NCI-H1048 (cell line): ENCODE measurements around the gene QPCT.
"Not testable (repeated sequence)": the region's sequence is repeated elsewhere in the genome, so short reads cannot be mapped to it uniquely, and the experiment has no call there.

ENCODE experiments used
- DNase-seq: peaks from one replicate; lab custom pipeline; 2025; lab: John Stamatoyannopoulos, UW

Gene QPCT

GRCh38 chr2:37358466-37358865 is 14.0 kb downstream of the QPCT start:
- DNase-seq: no peak

DNA sequence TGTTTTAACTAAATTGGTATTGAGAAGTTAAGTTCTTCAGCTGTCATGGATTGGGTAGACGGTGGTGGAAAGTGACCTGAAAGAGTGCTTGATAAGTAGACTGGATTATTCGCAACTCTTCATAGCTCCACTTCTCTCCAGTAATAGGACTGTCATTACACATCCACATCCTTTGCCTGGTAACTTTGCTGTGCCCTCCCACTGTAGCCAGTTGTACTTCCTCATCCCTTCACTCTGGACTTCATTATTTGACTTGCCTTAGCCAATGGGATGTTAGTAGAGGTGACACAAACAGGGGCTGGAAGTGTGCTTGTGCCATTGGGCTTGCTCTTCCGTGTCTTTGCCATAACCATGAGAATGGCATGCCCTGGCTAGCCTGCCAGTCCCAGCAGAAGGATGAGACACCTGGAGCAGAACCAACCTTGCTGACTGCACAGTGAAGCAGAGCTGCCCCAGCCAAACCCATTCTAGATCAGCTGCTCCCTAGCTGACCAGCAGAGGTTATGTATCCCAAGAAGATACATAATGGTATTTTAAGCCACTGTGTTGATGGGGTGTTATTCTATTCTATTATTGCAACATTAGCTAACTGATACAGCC is 16.9 kb downstream of the QPCT start:
- DNase-seq: no peak

- no peak for DNase-seq
Observed at GRCh38 chr2:37361994-37362698, 17.7 kb downstream of the QPCT start.

GRCh38 chr2:37364351-37364750 is 19.9 kb downstream of the QPCT start:
- DNase-seq: no peak

DNA sequence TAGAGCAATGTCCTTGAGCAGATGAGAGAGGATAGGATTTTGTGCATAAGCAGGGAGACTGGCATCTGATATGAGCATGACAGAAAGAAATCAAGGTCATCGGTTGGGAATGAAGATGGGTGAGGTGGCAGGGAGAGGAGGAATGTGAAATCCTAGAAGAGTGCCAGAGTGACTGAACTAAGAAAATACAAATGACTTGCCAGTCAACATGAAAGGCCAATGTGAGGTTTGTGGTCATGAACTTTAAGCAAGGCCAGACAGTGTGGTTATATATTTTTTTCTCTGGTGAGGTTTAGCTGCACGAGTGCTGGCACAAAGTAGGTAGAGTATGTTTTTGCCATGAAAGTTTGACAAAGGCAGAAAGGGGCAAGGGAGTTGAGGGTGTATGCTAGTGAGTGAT is 21.2 kb downstream of the QPCT start:
- no peak for DNase-seq

DNA sequence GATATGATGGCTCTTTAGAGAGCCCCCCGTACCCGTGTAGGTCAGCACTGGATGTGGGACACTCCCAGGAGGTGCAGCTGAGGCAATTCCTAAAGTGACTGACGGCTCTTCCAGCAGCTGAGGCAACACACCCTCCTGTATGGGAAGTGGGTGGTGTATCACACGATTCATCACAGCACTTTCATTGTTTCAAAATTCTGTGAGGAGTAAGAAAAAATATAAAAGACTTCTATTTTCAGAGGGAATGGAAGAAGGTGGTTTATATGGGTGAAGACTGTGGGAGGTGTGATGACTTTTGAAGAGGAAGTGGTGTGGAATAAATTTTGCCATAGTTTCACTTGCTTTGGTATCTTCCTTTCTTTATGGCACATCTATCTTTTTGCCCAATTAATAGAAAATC is 22.3 kb downstream of the QPCT start:
- no peak for DNase-seq

DNA sequence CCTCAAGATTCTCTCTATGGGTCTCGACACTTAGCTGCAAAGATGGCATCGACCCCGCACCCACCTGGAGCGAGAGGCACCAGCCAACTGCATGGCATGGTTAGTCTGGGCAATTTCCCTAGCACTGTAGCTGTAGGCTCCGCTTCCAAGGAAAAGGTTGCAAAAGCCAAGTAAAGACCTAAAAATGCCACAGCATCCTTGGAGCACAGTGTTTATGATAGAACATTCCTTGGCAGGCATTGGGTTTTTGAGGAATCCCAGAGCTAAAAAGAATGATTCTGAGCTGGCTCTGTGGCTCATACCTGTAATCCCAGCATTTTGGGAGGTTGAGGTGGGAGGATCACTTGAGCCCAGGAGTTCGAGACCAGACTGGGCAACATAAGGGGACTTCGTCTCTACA is 22.9 kb downstream of the QPCT start:
- no peak for DNase-seq

DNA sequence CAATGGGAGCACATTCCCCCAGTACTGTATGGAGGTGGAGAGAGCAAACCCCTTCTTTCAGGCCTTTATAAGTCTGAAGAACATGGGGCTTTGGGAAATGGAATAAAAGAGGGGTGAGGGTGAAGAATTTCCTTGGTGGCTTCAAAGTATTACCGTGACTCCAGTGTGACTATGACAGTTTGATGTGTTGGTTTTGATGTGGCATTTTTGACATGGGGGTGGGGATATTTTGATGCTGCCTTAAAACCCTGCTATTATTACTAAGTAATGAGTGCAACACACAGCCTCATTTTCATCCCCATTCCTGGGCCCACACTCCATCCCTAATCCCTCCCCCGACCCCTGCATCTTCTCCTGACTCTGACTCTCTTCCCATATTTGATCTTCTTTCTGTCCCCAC is 23.6 kb downstream of the QPCT start:
- no peak for DNase-seq

- no peak for DNase-seq
Observed at GRCh38 chr2:37370666-37371065, 26.2 kb downstream of the QPCT start.

DNA sequence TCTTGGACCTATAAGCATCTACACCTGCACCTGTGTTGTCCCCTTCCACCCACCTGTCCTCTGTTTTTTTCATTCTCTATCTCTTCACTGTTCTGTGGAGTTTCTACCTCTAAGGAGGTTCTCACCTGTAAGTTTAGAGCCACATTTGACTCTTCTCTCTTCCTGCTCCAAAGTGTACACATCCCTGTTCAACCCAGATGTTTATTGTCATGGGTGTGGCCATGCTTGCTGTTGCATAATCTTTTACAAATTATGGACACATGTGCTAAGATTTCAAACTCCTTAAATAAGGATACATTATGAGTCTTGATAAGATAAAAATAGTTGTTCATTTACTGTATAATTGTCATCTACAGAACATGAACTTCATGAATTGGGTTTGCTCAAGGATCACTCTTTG is 27.6 kb downstream of the QPCT start:
- DNase-seq: no peak

GRCh38 chr2:37375741-37376288 is 31.4 kb downstream of the QPCT start:
- no peak for DNase-seq

- no peak for DNase-seq
Observed at GRCh38 chr2:37376421-37377186, 32.2 kb downstream of the QPCT start.

- DNase-seq: no peak
Observed at GRCh38 chr2:37377187-37377532, 32.7 kb downstream of the QPCT start.

- no peak for DNase-seq
Observed at GRCh38 chr2:37378411-37378810, 34.0 kb downstream of the QPCT start.

DNA sequence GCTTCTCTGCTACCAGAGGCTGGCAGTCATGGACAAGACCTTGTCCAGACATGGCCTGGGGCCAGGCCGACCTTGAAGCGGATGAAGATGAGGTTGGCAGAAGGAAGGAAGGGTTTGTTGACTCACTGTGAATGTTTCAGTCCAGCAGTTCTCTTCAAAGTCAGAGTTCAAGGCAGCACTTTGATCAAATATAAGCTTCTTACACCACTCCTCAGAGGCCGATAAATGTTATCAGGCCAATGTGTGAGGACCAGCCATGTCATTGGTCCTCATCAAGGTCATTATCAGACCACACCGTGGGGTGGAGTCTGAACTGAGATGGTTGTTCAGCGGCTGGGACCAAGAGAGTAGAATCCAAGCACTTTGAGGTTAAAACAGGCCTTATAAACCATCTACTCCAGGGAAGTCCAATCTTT is 35.5 kb downstream of the QPCT start:
- DNase-seq: no peak

GRCh38 chr2:37380787-37381186 is 36.4 kb downstream of the QPCT start:
- DNase-seq: not testable (repeated sequence)

DNA sequence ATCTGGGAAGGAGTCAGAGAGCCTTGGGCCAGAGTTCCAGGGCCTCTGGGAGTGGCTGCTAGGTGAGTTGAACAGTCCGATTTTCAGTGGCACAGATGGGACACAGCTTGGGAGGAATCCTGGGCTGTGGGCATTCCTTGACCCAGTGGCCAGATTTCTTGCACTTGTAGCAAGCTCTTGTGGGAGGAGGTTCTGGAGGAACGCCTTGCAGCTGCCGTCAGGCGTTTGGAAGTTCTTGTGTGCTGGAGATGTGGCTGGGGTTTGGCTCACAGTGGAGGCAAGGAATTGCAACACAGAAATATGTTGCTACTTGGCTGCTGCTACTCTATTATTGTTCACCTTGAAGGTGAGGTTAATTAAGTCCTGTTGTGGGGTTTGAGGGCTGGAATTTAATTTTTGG is 39.8 kb downstream of the QPCT start:
- DNase-seq: not testable (repeated sequence)

GRCh38 chr2:37387148-37387835 is 42.9 kb downstream of the QPCT start:
- DNase-seq: no peak

DNA sequence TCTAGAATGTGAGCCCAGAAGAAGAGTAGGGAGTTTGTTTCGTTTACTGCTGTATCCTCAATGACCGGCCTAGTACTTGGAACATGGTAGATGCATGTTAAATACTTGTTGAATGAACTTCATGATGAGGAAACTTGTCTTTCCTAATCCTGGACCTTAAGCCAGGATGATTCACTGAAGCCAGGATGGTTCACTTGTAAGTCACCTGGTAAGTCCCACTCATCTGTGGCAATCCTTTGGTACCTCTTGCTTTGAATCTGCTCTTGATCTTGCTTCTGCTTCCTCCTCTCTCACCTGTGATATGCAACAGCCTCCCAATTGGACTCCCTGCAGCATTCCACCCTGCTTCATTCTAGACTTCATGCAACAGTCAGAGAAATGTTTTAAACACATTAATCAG is 43.6 kb downstream of the QPCT start:
- DNase-seq: no peak

- no peak for DNase-seq
Observed at GRCh38 chr2:37389395-37389794, 45.0 kb downstream of the QPCT start.

DNA sequence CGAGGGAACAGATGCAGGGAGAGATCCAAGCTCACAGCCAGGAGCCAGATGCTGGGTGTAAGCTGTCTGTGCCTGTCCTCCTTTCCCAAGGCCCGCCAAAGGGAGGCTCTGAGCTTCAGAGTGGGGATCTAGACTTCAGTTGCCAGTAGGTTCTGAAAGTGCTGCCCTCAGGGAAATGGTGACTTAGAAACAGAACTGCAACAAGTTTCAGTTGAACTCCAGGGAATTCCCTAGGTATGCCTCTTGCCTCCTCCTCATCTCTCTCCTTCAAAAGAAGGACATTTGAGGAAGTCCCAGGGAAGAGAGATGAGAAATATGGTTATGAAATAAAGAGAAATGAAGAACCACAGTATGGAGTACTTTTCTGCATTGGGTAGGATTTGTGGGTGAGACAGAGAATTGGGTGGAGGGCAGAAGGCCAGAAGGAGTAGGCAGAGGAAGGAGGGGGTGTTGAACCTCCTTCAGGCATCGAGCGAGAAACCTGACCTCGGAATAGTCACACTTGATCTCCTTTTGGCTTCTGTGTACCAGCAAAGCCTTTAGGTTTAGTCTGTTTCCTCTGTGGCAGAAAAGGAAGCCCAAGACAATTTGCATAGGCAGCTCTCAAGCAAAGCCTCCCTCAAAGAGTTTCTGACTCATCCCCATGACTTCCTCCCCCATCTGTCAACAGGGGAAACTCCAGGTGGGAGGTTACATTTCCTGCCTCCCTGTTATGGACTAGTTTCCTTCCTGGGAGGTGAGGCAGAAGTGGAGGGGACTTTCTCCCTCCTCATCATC is 45.7 kb downstream of the QPCT start:
- DNase-seq: no peak

DNA sequence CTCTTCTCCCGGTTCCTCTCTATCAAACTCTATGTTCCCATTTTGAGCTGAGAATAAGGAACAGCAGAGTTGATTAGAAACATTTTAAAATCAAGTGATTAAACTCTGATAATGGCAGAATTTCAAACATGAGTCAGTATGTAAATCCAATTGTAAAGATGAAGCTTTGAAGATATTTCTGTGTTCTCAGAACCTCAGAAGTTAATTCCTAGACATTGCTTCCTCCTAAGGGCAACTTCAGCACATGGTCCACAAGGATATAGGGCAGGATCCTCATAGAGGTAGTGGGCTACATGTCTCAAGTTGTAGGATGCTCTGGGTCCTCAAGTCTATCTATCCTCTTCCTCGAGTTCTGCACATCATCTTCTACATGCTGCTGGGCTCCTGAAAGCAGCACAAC is 46.3 kb downstream of the QPCT start:
- DNase-seq: no peak
